Endothelial cell of umbilical vein (primary cell): Measurements from ENCODE around the gene VPREB3.
A peak's percentile ranks its signal among the peaks of the same experiment; 100 is the strongest.

Experiments
- CTCF ChIP-seq, 2 donors: IDR thresholded peaks; 1 replicate in 1 of 2; 2 replicates in 1 of 2; pipeline ENCODE4 v1.5.1; 2011; ENCODE audit warnings: low read length in 2 of 2, mild to moderate bottlenecking in 2 of 2, moderate library complexity in 2 of 2, control low read depth in 1 of 2, inconsistent platforms in 1 of 2, low read depth in 1 of 2; ENCODE audit not compliant: insufficient read depth in 1 of 2; ENCODE audit errors: extremely low read depth in 1 of 2
- EZH2 ChIP-seq: IDR thresholded peaks from 2 replicates; pipeline ENCODE4 v1.6.1; 2012; ENCODE audit warnings: borderline replicate concordance, low read depth, mild to moderate bottlenecking, moderate library complexity, low read length, inconsistent platforms; ENCODE audit not compliant: severe bottlenecking
- JUN ChIP-seq: IDR thresholded peaks from 2 replicates; pipeline ENCODE4 v1.6.1; 2011; ENCODE audit warnings: borderline replicate concordance, low read depth; ENCODE audit not compliant: insufficient read length, insufficient read depth
- MAX ChIP-seq: IDR thresholded peaks from 2 replicates; pipeline ENCODE4 v1.6.1; 2011; ENCODE audit not compliant: insufficient read depth, insufficient read length
- MYC ChIP-seq: IDR thresholded peaks from one replicate; pipeline ENCODE4 v1.6.1; 2011; ENCODE audit warnings: mild to moderate bottlenecking, low read depth, low read length
- POLR2A ChIP-seq: IDR thresholded peaks from 2 replicates; pipeline ENCODE4 v1.6.1; 2012; ENCODE audit warnings: low read depth, mild to moderate bottlenecking, control low read depth, low read length
- POLR2AphosphoS5 ChIP-seq: IDR thresholded peaks from 2 replicates; pipeline ENCODE4 v1.6.1; 2012; ENCODE audit warnings: low read depth, mild to moderate bottlenecking, control low read depth, low read length, moderate library complexity; ENCODE audit not compliant: insufficient read depth

- TF ChIP-seq CTCF (IDR thresholded peaks at IDR 0.05; ENCODE audit: extremely low read depth in 1 of 2, insufficient read depth in 1 of 2, low read depth in 1 of 2, low read length in 2 of 2) = no peak
- no peak for TF ChIP-seq EZH2
- peak; percentile 39 for TF ChIP-seq POLR2A
- no peak for TF ChIP-seq MAX
- no peak for TF ChIP-seq MYC
- TF ChIP-seq POLR2AphosphoS5 = peak; percentile 35
- no peak for TF ChIP-seq JUN
These were observed 18.6 kb upstream of the VPREB3 start, which contains the start of gene MMP11 for GRCh38 chr22:23772649-23773473.
